Right cardiac atrium (tissue), 5 donors: ENCODE data around the gene BMX. TPM values are rescaled to one million over a fixed set of nuclear protein-coding genes. Genes with fewer than 3 reads are reported as not detected.

Experiments
- ATAC-seq, 2 donors: fragments of 200-7000 bp; cut with Tn5 transposase; one replicate each; pipeline versions ENCODE4 v1.8.0 to v1.9.1; 2020; ENCODE audit warnings: moderate library complexity in 2 of 2, mild to moderate bottlenecking in 1 of 2
- DNase-seq, 3 donors: peaks; one replicate each; pipeline ENCODE4 v3.0.0-alpha.2; 2020
- H3K27ac ChIP-seq: one replicate; pipeline ENCODE4 v1.5.1; 2013; ENCODE audit warnings: mild to moderate bottlenecking, low read length, control low read depth, moderate library complexity
- H3K27me3 ChIP-seq: one replicate; pipeline ENCODE4 v1.6.1; 2013; ENCODE audit not compliant: control insufficient read depth, insufficient read depth
- H3K4me1 ChIP-seq: one replicate; pipeline ENCODE4 v1.6.1; 2013; ENCODE audit warnings: low read length; ENCODE audit not compliant: control insufficient read depth, insufficient read depth
- H3K4me3 ChIP-seq: one replicate; pipeline ENCODE4 v1.5.1; 2013; ENCODE audit warnings: low read length, control low read depth
- H3K9me3 ChIP-seq: one replicate; pipeline ENCODE4 v1.6.1; 2013; ENCODE audit warnings: low read length; ENCODE audit not compliant: control insufficient read depth
- WGBS: extraction: QIAGEN DNeasy Blood & Tissue Kit; methylation state at CpG from one replicate; pipeline ENCODE4 v1.1.7; 2013; 5-methylcytosine and 5-hydroxymethylcytosine counted together
- intact Hi-C, 4 donors: fragments of 100-400 bp; cut with DNase I; formaldehyde crosslinking; loops; one replicate each; pipeline versions ENCODE4 v1.11.0 to v1.14.0; 2022 to 2023
- polyA plus RNA-seq: library from polyadenylated mRNA; stranded (reverse); fragments of 200-250 nt; gene quantifications from one replicate; pipeline ENCODE4 v1.2.3, GENCODE V29; 2013
- total RNA-seq, 4 donors: library from RNA; stranded (reverse); fragmentation: NEBNext Ultra II Directional; extraction: Animal tissue kit (Norgen Biotek cat#: 25700); gene quantifications; one replicate each; pipeline ENCODE4 v1.2.1, GENCODE V29; 2021
- donor health status: healthy with polysubstance abuse.
- donor health status: DM: no; HTN: yes; CAD: no.
- donor health status: DM: no; HTN: no; CAD: no.
- donor health status: DM: no; HTN: yes; CAD: no; lungs with severe emphysema.
- donor health status: DM: yes; HTN: yes; CAD: no.

BMX gene
- total and polyA plus RNA-seq, 5 donors: 4.7 to 16.3 (median 6.9) TPM

DNA sequence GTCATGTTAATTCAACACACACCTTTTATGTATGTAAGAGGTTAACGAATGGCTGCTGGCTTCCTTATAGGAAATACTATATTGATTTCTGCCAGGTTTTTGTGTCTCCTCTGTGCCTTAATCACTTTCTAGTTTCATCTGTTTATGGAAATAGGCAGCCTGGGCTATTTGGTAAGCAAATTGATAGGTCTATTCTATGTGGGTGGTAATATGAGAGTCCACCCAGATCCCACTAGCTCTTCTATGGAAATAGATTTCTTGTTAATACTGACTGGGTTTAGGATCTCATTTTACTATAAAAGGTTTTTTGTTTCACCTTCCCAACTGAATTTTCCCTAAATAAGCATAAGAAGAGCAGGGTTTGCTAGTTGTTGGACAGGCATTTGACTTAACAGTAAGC is 4.1 kb downstream of the BMX start:
- Histone ChIP-seq H3K4me3 (no peak overlapping the region), H3K27ac (no peak overlapping the region), H3K4me1 (peaks cover 2% of the 10 kb centered on the region), H3K27me3 (no peaks in the 10 kb centered on the region), H3K9me3 (no peaks in the 10 kb centered on the region)
- no peak for ATAC-seq
- intact Hi-C loops: no loop called here
- 75% methylated on average over 1 of the region's 1 CpG for WGBS
- no peak for DNase-seq

- intact Hi-C loops: no loop called here
- no peaks in the 10 kb centered on the region for H3K9me3 ChIP-seq
- H3K27ac ChIP-seq: no peak overlapping the region
- DNase-seq: no peak
- no peak for ATAC-seq
- 83% methylated on average over 3 of the region's 3 CpGs for WGBS
- peaks cover 2% of the 10 kb centered on the region for H3K4me1 ChIP-seq
- H3K4me3 ChIP-seq: no peak overlapping the region
- no peaks in the 10 kb centered on the region for H3K27me3 ChIP-seq
Measured at GRCh38 chrX:15505101-15505500, 4.5 kb downstream of the BMX start.

DNA sequence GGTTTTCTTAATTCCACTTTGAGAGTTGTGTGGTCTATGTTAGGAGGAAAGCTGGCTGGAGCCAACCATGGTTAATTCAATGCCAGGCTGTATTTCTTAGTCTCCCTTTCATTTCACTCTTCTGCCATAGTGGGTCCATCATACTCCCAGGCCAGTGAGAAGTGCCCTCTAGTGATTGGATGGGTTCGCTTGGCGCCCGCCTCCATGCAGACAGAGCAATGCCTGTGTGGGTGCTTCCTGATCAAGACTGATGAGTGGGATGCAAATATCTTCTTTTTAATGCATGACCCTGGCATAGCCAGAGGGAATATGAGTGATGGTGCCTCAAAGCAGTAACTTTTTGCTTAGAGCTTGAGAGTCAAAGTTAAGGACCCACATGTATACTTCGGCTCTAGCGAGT is 6.4 kb downstream of the BMX start:
- intact Hi-C loops: no loop called here
- DNase-seq (no peak), ATAC-seq (no peak)
- Histone ChIP-seq H3K27ac (no peak overlapping the region), H3K9me3 (no peaks in the 10 kb centered on the region), H3K4me3 (no peak overlapping the region), H3K27me3 (no peaks in the 10 kb centered on the region), H3K4me1 (no peaks in the 10 kb centered on the region)
- 97% methylated on average over 5 of the region's 5 CpGs for WGBS

DNA sequence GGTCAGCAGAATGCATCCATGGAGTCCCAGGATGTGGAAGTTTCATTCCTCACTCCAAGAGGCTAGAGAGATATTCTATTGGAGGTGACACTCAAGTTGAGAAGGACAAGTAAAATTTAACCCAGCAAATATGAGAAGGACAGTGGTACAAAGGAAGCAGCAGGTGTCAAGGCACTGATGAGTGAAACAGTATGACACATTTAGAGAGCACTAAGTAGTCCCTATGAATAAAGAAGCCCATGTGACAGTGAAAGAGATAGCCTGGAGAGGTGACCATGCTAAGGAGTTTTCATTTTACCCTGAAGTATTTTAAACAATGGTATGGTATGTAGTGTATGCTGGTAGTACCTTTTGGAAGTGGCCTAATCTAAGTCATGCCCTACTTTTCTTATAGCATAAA is 9.2 kb downstream of the BMX start:
- H3K4me3 ChIP-seq: no peak overlapping the region
- H3K27ac ChIP-seq: no peak overlapping the region
- ATAC-seq: no peak
- DNase-seq: no peak
- H3K9me3 ChIP-seq: no peaks in the 10 kb centered on the region
- H3K4me1 ChIP-seq: no peaks in the 10 kb centered on the region
- intact Hi-C loops: no loop called here
- H3K27me3 ChIP-seq: no peaks in the 10 kb centered on the region

DNA sequence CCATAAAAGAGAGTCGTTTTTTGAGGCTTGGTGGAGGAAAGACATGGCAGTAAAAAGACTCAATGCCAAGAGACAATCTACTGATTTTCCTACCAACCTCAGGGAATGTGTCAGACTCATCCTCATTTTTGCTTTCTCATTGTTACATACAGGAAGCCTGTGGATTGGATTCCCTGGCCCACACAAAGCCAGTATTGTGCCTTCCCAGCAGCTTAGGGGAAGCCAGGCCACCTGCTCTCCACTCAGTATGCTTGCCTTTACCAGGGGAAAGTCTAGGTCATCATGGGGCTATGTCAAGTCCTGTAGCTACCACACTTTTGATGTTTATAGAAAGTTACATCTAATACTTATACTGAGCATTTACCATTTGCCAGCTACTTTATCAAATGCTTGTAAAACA is 11.0 kb downstream of the BMX start:
- 53% methylated on average over 1 of the region's 1 CpG for WGBS
- Histone ChIP-seq H3K4me3 (no peak overlapping the region), H3K27ac (no peak overlapping the region), H3K4me1 (no peaks in the 10 kb centered on the region), H3K9me3 (no peaks in the 10 kb centered on the region), H3K27me3 (no peaks in the 10 kb centered on the region)
- DNase-seq (no peak), ATAC-seq (no peak)
- intact Hi-C loops: no loop called here

GRCh38 chrX:15512401-15512965 is 11.9 kb downstream of the BMX start:
- no peak overlapping the region for H3K27ac ChIP-seq

GRCh38 chrX:15514279-15514678 is 13.7 kb downstream of the BMX start:
- intact Hi-C loops: no loop called here
- 94% methylated on average over 1 of the region's 1 CpG for WGBS
- no peak for ATAC-seq
- no peak for DNase-seq
- Histone ChIP-seq H3K9me3 (no peaks in the 10 kb centered on the region), H3K27me3 (no peaks in the 10 kb centered on the region), H3K27ac (no peak overlapping the region), H3K4me1 (no peaks in the 10 kb centered on the region), H3K4me3 (no peak overlapping the region)

More at GRCh38 chrX:15512401-15512965, 11.9 kb downstream of the BMX start:
- no peak overlapping the region for H3K4me3 ChIP-seq
- H3K4me1 ChIP-seq: no peaks in the 10 kb centered on the region
- H3K9me3 ChIP-seq: no peaks in the 10 kb centered on the region
- H3K27me3 ChIP-seq: no peaks in the 10 kb centered on the region
- 91% methylated on average over 4 of the region's 4 CpGs for WGBS
- ATAC-seq (no peak), DNase-seq (no peak)
- intact Hi-C loops: no loop called here

- ATAC-seq (peak; percentile 60 to 83), DNase-seq (peak in 1 of 3 donors; percentile 21)
- Histone ChIP-seq H3K4me1 (no peaks in the 10 kb centered on the region), H3K4me3 (no peak overlapping the region), H3K27ac (no peak overlapping the region), H3K27me3 (no peaks in the 10 kb centered on the region), H3K9me3 (no peaks in the 10 kb centered on the region)
- 29% methylated on average over 6 of the region's 6 CpGs for WGBS
- intact Hi-C loops: no loop called here
Measured at GRCh38 chrX:15515931-15516330, 15.3 kb downstream of the BMX start.

DNA sequence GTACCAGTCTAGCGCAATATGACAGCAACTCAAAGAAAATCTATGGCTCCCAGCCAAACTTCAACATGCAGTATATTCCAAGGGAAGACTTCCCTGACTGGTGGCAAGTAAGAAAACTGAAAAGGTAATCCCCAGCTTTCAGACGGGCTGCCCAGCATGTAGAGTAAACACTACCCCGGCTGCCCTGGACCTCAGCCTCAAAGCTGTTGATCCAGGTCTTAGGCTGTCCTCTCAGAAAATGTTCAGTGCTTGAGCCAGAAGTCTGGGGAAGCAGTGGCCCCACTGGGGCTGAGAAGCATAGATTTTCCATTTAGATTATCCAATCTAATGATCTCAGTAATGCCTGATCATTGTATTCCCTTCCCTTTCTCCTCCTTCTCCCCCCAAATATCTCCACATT is 21.9 kb downstream of the BMX start:
- intact Hi-C loops: no loop called here
- Histone ChIP-seq H3K4me3 (no peak overlapping the region), H3K4me1 (no peaks in the 10 kb centered on the region), H3K27me3 (no peaks in the 10 kb centered on the region), H3K9me3 (no peaks in the 10 kb centered on the region), H3K27ac (no peak overlapping the region)
- DNase-seq: no peak
- 99% methylated on average over 3 of the region's 3 CpGs for WGBS
- ATAC-seq: no peak

DNA sequence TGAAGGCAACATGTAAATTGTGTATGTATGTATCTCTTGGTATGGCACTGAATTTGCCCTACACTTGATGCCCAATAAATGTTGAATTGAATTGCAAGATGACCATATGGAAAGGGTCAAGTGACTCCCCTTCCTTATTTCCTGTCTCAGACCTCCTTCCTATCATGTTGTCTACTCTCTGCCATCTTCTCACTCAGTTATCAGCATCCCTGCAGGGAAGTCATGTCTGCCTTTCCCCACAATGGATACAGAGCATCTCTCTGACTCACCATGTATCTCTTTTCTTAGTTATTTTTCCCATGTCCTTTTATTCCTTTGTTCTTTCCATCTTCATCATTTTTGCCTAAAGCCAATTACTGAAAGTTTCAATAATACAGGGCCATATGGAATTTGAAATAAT is 22.5 kb downstream of the BMX start:
- Histone ChIP-seq H3K27ac (no peak overlapping the region), H3K4me3 (no peak overlapping the region), H3K4me1 (no peaks in the 10 kb centered on the region), H3K27me3 (no peaks in the 10 kb centered on the region), H3K9me3 (no peaks in the 10 kb centered on the region)
- DNase-seq (no peak), ATAC-seq (no peak)
- intact Hi-C loops: no loop called here

DNA sequence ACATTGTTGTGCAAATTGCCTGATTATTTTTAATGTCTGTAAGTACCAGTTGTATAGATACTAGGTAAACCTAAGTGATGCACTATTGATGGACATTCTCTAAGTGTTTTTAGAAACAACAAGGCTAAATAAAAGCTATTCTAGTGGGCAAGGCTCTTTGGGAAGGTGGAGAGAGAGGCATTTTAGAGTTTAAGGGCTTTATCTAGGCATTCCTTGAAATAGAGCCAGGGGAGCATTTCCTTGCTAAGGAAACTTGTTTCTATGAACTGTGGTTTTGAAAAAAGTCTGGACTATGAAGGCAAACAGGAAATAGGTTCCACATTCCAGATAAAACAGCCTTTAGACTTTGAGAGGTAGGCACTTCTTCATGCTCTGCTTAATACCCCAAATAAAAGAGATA is 23.8 kb downstream of the BMX start:
- no peak for DNase-seq
- peak; percentile 29 to 71 for ATAC-seq

DNA sequence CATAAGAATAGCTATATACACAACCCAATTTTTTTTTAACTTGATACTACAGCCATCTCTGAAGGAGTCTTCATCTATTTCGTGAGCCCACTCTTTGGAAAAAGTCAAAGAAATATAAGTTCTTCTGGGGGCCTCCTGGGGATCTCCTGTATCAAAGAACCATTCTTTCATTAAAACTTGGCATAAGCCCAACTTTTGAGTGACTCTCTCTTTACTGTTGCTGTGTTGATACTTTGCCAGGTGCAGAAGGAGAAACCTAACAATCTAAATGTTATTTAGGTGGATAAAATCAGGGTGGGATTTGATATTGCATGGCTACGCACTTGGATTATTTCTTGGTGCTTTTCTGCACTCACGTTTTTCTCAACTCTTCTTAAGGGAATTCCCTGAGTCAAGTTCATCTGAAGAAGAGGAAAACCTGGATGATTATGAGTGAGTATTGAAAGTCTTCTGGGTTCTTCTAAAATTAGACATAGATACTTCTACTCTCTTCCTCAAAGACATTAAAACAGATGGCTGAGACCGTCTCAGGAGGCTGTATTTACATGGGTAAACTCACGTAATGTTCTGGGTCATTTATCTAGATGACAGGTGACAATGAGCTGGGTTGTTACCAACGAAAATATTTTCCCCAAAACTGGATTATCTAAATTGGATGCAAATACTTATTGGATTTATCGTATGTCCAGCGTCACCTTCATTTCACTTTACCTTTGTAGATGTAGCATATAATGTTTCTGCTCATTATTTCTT is 25.2 kb downstream of the BMX start:
- 71% methylated on average over 8 of the region's 8 CpGs for WGBS
- Histone ChIP-seq H3K27ac (no peak overlapping the region), H3K27me3 (no peaks in the 10 kb centered on the region), H3K4me3 (no peak overlapping the region), H3K4me1 (no peaks in the 10 kb centered on the region), H3K9me3 (no peaks in the 10 kb centered on the region)
- intact Hi-C loops: no loop called here
- no peak for DNase-seq
- ATAC-seq: no peak

More for the DNA sequence above, 23.8 kb downstream of the BMX start:
- Histone ChIP-seq H3K27ac (no peak overlapping the region), H3K9me3 (no peaks in the 10 kb centered on the region), H3K4me3 (no peak overlapping the region), H3K27me3 (no peaks in the 10 kb centered on the region), H3K4me1 (no peaks in the 10 kb centered on the region)
- intact Hi-C loops: no loop called here
